ENCODE measurements around the gene DNAH10.

GRCh38 chr12:123935956-123936355 lies 173.9 kb downstream of the DNAH10 start:
- TF ChIP-seq CTCF (conservative IDR thresholded peaks at IDR 0.05; ENCODE audit: low read length) (no peak), EZH2phosphoT487 (IDR thresholded peaks at IDR 0.05; ENCODE audit: borderline replicate concordance, low read depth, low read length) (no peak)
